ENCODE measurements around the gene TMEM255B.

DNA sequence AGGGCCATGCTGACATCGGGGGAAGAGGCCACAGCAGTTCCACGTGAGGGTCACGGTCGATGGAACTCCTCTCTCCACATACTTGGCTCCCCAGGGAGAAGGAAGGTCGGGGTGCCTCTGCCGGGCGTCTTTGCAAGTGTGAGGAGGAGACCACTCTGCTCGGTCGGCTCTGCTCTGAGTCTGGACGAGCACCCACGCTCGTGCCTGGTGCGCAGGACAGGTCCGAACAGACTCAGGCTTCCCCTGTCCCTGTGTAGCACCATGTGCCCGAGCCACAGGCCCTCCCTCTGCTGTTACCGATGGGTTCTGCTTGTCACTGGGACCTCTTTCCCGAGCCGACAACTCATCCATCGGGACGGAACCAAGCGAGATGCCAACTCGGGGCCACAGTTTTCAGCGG is 35.1 kb downstream of the TMEM255B start:
- TF ChIP-seq GATA2 (IDR thresholded peaks at IDR 0.05; ENCODE audit: low read depth, low read length) (no peak), GATA3 (IDR thresholded peaks at IDR 0.05; ENCODE audit: low read depth, low read length) (no peak)
